Measurements from ENCODE around the gene IL1A. TPM values are rescaled to one million over a fixed set of nuclear protein-coding genes. Genes with fewer than 3 reads are reported as not detected.

The IL1A gene
- total RNA-seq, 8 experiments from 2014 or later: 0.05 to 2.6 (median 0.22) TPM; not detected in 2

DNA sequence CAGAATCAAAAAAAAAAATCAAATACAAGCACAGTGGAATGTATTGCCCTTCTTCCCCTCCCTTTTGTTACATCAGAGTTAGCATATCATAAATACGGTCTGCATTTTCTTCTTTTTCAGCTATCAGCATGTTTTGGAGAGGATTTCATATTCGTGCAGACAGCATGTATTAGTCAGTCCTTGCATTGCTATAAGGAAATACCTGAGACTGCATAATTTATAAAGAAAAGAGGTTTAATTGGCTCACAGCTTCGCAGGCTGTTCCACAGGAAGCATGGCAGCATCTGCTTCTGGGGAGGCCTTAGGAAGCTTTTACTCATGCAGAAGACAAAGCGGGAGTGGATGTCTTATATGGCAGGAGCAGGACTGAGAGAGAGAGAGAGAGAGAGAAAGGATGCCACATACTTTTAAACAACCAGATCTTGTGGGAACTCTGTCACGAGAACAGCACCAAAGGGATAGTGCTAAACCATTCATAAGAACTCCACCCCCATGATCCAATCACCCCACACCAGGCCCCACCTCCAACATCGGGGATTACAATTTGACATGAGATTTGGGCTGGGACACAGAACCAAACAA lies 43.4 kb upstream of the IL1A start:
- Histone ChIP-seq H3K27ac (no peak overlapping the region), H3K4me3 (no peak overlapping the region), H3K4me1 (replicated peaks in 1 of 2) (no peaks in the 10 kb centered on the region)
- WGBS, 10 experiments: 37 to 100% (median 77%) methylated on average over 1 to 6 of the region's 6 CpGs; no CpG with 5 or more reads in 1 of the 10 experiments
- peak in 1 of 8 experiments; percentile 2 for ATAC-seq (replicated peaks in 6 of 8)
- in situ Hi-C loops (cut with MboI; ENCODE audit: low pct_unique_long_range_greater_than_20kb in 2 of 9, low sequenced_read_pairs in 9 of 9, unreplicated experiment in 9 of 9): no loop called here

DNA sequence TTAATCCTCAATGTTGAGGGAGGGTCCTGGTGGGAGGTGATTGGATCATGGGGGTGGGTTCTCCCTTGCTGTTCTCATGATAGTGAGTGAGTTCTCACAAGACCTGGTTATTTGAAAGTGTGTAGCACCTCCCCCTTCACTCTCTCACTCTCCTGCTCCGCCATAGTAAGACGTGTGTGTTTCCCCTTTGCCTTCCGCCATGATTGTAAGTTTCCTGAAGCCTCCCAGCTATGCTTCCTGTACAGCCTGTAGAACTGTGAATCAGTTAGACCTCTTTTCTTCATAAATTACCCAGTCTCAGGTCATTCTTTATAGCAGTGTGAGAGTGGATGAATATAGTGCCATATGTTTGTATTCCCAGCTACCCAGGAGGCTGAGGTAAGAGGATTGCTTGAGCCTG lies 42.7 kb upstream of the IL1A start:
- ATAC-seq (replicated peaks in 6 of 8): no peak
- no peak overlapping the region for H3K4me3 ChIP-seq
- in situ Hi-C loops (cut with MboI; ENCODE audit: low pct_unique_long_range_greater_than_20kb in 2 of 9, low sequenced_read_pairs in 9 of 9, unreplicated experiment in 9 of 9): no loop called here
- 80 to 100% methylated on average over 1 to 2 of the region's 3 CpGs; no CpG with 5 or more reads in 8 of the 10 experiments for WGBS, 10 experiments
- H3K27ac ChIP-seq: no peak overlapping the region
- H3K4me1 ChIP-seq (replicated peaks in 1 of 2): no peaks in the 10 kb centered on the region

DNA sequence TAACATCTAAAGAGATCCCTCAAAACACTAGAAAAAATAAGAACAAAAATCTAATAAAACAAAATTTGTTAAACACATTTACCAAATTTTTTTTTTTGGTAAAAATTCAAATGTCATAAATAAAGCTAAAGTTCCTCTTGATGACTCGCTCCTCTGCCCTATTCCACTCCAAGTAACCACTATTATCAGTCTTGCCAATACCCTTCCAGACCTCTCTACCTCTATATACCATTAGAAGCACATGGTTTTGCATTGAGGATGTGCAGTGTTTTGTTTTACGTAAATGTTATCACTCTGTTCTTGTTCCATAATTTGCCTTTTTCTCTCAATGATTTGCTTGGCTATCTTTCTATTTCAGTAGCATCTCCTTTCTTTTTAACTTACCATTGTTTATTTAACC lies 41.4 kb upstream of the IL1A start:
- H3K4me1 ChIP-seq (replicated peaks in 1 of 2): no peaks in the 10 kb centered on the region
- in situ Hi-C loops (cut with MboI; ENCODE audit: low pct_unique_long_range_greater_than_20kb in 2 of 9, low sequenced_read_pairs in 9 of 9, unreplicated experiment in 9 of 9): no loop called here
- no peak for ATAC-seq (replicated peaks in 6 of 8)
- WGBS, 10 experiments: 79 to 100% (median 95%) methylated on average over 1 to 2 of the region's 2 CpGs; no CpG with 5 or more reads in 1 of the 10 experiments
- no peak overlapping the region for H3K27ac ChIP-seq
- no peak overlapping the region for H3K4me3 ChIP-seq

DNA sequence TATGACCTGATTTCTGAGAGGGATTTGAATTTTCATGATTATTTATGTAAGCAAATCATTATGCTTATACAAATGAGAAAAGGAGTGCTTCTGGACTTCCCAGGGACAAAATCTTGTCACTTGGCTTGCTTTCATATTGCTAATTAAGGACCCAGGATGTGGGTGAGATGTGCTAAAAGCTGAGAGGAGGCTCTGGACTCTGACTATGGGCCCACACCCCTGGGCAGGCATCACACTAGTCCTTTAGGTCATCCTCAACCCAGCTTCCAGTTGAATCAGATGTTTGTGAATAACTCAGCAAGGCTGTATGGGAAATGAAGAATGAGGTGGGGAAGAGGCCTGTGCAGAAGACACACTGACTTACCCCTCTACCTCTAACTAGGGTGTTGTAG lies 40.4 kb upstream of the IL1A start:
- H3K4me1 ChIP-seq (replicated peaks in 1 of 2): no peaks in the 10 kb centered on the region
- peak in 3 of 8 experiments; percentile 57 to 80 (median 66) for ATAC-seq (replicated peaks in 6 of 8)
- in situ Hi-C loops (cut with MboI; ENCODE audit: low pct_unique_long_range_greater_than_20kb in 2 of 9, low sequenced_read_pairs in 9 of 9, unreplicated experiment in 9 of 9): no loop called here
- no peak overlapping the region for H3K27ac ChIP-seq
- no peak overlapping the region for H3K4me3 ChIP-seq

DNA sequence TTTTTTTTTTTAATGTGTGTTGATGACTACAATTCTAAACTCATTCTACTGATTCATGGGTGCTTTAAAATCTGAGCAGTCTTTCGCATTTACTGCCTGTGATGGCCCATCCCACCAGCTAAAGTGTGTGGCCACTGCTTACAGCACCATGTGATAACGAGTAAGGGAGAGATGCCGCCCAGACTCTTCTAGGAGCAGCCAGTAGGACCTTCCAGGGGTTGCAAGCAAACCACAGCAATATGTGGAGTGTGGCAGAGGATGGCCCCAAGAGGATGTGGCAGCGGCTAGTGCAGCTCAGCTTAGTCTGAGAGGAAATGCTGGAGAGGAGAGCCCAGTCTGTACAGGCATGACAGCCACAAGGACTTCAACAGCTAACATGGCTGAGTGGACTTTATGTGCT lies 37.4 kb upstream of the IL1A start:
- in situ Hi-C loops (cut with MboI; ENCODE audit: low pct_unique_long_range_greater_than_20kb in 2 of 9, low sequenced_read_pairs in 9 of 9, unreplicated experiment in 9 of 9): no loop called here
- H3K4me1 ChIP-seq (replicated peaks in 1 of 2): peaks cover 7 to 9% of the 10 kb centered on the region in 2 donors
- 63 to 100% (median 80%) methylated on average over 1 to 4 of the region's 4 CpGs; no CpG with 5 or more reads in 3 of the 10 experiments for WGBS, 10 experiments
- peak in 1 of 8 experiments; percentile 18 for ATAC-seq (replicated peaks in 6 of 8)
- H3K27ac ChIP-seq: no peak overlapping the region
- no peak overlapping the region for H3K4me3 ChIP-seq

DNA sequence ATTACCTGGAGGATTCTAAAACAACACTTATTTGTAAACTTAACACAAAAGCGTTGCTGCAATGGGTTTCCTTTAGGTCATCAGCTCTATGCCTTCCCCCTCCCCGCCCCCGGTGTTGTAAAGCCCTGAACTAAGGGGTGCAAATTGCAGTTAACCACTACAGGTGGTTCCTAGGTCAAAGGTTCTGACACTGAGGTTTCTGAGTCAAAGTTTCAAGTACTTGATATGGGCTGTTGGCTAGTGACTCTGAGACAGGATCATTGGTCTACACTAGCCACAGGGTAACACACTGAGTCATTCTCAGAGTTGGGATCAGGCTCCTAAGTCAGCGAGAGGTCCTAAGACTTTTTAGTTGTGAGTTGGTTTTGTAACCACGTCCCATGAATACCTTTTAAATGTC lies 36.8 kb upstream of the IL1A start:
- H3K4me1 ChIP-seq (replicated peaks in 1 of 2): peaks cover 7 to 9% of the 10 kb centered on the region in 2 donors
- in situ Hi-C loops (cut with MboI; ENCODE audit: low pct_unique_long_range_greater_than_20kb in 2 of 9, low sequenced_read_pairs in 9 of 9, unreplicated experiment in 9 of 9): no loop called here
- WGBS, 10 experiments: 44 to 100% (median 84%) methylated on average over 2 to 4 of the region's 5 CpGs; no CpG with 5 or more reads in 2 of the 10 experiments
- ATAC-seq (replicated peaks in 6 of 8): no peak
- no peak overlapping the region for H3K4me3 ChIP-seq
- no peak overlapping the region for H3K27ac ChIP-seq

DNA sequence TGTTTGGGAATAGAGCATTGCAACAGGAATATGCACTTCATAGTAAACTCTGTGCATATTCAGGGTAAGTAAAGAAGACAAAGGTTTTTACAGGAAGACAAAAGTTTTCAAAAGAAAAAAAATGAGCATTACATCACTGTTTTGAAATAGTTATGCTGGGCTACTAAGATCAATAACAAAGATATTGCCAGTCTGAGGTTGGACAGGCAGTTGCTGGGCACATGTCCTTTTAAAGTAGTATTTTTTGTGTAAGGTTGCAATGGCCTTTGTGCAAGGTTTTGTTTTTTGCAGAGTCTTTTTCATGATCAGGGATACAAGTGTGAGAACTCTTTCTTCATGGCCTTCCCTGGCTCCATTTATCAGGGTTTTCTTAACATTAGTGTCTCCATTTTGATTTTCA lies 36.0 kb upstream of the IL1A start:
- in situ Hi-C loops (cut with MboI; ENCODE audit: low pct_unique_long_range_greater_than_20kb in 2 of 9, low sequenced_read_pairs in 9 of 9, unreplicated experiment in 9 of 9): no loop called here
- Histone ChIP-seq H3K4me3 (no peak overlapping the region), H3K4me1 (replicated peaks in 1 of 2) (peaks cover 7 to 9% of the 10 kb centered on the region in 2 donors), H3K27ac (no peak overlapping the region)
- ATAC-seq (replicated peaks in 6 of 8): no peak

DNA sequence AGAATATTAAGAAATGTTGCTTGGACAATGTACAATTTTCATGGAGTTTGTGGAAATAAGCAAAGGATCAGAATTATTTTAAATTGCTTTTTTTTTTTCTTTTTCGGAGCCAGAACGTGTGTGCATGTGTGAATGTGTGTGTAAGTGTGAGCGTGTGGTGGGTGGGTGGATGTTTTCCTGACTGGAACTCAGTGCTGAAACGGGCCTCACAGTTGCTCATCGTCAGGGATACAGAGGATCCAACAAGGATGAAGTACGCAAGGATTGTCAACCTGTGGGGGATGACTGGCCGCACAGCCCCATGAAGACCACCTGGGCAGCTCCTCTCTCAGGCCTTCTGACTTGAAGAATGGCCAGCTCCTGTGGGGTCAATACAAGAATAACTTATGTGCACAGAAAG lies 34.8 kb upstream of the IL1A start:
- 67 to 92% (median 75%) methylated on average over 3 to 7 of the region's 7 CpGs; no CpG with 5 or more reads in 1 of the 10 experiments for WGBS, 10 experiments
- in situ Hi-C loops (cut with MboI; ENCODE audit: low pct_unique_long_range_greater_than_20kb in 2 of 9, low sequenced_read_pairs in 9 of 9, unreplicated experiment in 9 of 9): no loop called here
- ATAC-seq (replicated peaks in 6 of 8): no peak
- Histone ChIP-seq H3K27ac (no peak overlapping the region), H3K4me3 (no peak overlapping the region), H3K4me1 (replicated peaks in 1 of 2) (peaks cover 7 to 14% of the 10 kb centered on the region in 2 donors)

DNA sequence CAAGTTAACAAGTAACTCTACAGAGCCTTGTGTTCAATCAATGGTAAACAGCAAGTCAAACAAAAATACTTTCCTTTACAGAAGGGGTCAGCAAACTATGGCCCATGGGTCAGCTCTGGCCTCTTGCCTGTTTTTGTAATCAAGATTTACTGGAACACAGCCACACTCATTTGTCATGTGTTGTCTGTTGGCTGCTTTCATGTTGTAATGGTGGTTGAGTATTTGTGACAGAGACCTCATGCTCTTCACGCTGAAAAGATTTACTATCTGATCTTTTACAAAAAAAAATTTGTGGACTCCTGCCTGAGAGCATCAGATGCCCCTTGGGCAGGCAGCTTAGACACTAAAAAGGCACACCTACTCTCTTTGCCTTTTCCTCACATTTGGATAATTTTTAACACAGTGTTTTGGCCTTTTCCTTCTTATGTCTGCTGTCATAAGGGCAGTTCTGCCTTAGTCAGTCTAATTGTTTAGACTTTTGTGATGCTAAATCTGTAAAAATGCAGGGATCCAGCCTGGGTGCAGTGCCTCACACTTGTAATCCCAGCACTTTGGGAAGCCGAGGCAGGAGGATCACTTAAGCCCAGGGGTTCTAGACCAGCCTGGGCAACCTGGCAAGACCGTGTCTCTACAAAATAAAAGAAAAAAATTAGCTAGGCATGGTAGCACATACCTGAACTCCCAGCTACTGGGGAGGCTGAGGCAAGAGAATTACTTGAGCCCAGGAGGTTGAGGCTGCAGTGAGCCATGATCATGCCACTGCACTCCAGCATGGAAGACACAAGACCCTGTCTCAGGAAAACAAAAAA lies 34.0 kb upstream of the IL1A start:
- in situ Hi-C loops (cut with MboI; ENCODE audit: low pct_unique_long_range_greater_than_20kb in 2 of 9, low sequenced_read_pairs in 9 of 9, unreplicated experiment in 9 of 9): no loop called here
- no peak overlapping the region for H3K27ac ChIP-seq
- ATAC-seq (replicated peaks in 6 of 8): peak in 3 of 8 experiments; percentile 24 to 61 (median 32)
- H3K4me1 ChIP-seq (replicated peaks in 1 of 2): peaks cover 8 to 16% of the 10 kb centered on the region in 2 donors
- 0 to 100% (median 34%) methylated on average over 1 to 3 of the region's 3 CpGs for WGBS, 10 experiments
- H3K4me3 ChIP-seq: no peak overlapping the region

DNA sequence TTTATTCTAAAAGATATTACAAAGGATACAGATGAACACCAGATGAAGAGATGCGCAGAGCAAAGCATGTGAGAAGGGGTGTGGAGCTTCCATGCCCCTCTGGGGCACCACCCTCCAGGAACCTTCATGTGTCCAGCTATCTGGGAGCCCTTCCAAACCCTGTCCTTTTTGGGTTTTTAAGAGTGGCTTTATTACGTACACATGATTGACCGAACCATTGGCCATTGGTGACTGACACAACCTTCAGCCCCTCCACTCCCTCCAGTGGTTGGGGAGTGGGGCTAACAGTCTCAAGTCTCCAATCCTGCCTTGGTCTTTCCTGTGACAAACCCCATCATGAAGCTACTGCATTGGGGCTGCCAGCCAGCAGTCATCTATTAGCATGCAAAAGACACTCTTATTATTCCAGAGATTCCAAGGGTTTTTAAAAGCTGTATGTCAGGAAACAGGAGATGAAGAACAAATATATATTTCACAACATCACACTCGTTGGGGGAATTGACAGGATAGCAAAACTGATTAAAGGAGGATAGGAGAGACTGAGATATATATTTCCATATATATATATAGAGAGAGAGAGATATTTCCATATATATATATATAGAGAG lies 32.9 kb upstream of the IL1A start:
- H3K4me3 ChIP-seq: no peak overlapping the region
- 0 to 89% (median 51%) methylated on average over 1 to 4 of the region's 4 CpGs; no CpG with 5 or more reads in 2 of the 10 experiments for WGBS, 10 experiments
- no peak overlapping the region for H3K27ac ChIP-seq
- peak in 1 of 8 experiments; percentile 5 for ATAC-seq (replicated peaks in 6 of 8)
- H3K4me1 ChIP-seq (replicated peaks in 1 of 2): peaks cover 19 to 27% of the 10 kb centered on the region in 2 donors
- in situ Hi-C loops (cut with MboI; ENCODE audit: low pct_unique_long_range_greater_than_20kb in 2 of 9, low sequenced_read_pairs in 9 of 9, unreplicated experiment in 9 of 9): no loop called here

DNA sequence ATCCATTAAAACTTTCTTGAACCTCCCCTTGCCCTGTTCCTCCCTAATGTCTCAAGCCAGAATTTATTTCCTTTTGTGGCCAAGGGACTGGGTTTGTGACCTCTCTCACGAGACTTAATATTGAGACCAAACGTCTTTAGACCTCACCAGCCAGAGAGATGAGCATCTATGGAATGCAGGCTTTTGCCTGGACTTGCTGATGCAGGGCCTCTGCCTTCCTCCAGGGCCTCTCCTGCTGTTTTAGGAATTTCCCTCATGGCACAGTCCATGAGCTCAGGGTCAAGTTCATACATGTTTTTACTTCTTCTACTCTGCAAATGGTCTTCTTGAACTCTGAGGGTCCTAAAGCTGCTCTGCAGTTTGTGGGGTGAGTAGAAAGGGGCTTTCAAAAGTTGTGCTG lies 30.0 kb upstream of the IL1A start:
- peak in 3 of 8 experiments; percentile 6 to 61 (median 7) for ATAC-seq (replicated peaks in 6 of 8)
- H3K4me3 ChIP-seq: no peak overlapping the region
- in situ Hi-C loops (cut with MboI; ENCODE audit: low pct_unique_long_range_greater_than_20kb in 2 of 9, low sequenced_read_pairs in 9 of 9, unreplicated experiment in 9 of 9): no loop called here

DNA sequence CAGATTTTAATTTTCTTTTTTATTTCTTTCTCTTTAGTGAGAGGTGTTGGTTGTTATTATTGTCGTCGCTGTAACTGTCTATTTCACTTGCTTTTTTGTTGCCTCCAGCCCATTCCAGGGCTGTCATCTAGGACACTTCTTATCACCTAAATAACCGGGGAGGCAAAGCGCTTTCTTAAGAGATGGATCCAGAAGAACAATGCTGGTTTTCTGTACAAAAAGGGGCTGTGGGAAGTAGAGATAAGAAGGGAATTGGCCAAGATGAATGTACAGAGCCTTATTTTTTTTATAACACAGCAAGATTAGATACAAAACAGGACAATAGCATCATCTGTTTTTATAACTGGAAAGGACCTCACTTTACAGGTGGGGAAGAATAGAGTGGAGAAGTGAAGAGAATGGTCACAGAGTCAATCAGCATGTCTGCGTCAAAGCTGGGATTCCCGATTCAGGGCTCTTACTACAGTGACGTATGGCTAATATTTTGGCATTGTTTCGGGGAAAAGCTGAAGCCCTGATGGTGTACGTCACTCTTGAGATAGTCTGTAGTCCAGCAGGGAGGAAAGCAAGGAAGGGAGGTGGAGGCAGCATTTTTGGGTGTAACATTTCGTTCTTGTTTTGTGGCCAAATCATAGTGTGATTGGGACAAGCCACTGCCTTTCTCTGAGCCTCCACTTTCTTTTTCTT lies 29.1 kb upstream of the IL1A start:
- Histone ChIP-seq H3K27ac (no peak overlapping the region), H3K4me3 (no peak overlapping the region), H3K4me1 (replicated peaks in 1 of 2) (peaks cover 17 to 24% of the 10 kb centered on the region in 2 donors)
- no peak for ATAC-seq (replicated peaks in 6 of 8)
- 70 to 100% (median 89%) methylated on average over 2 to 9 of the region's 10 CpGs; no CpG with 5 or more reads in 1 of the 10 experiments for WGBS, 10 experiments
- in situ Hi-C loops (cut with MboI; ENCODE audit: low pct_unique_long_range_greater_than_20kb in 2 of 9, low sequenced_read_pairs in 9 of 9, unreplicated experiment in 9 of 9): no loop called here

More for the DNA sequence above, 30.0 kb upstream of the IL1A start:
- 10 to 56% (median 52%) methylated on average over 2 of the region's 2 CpGs; no CpG with 5 or more reads in 5 of the 10 experiments for WGBS, 10 experiments
- no peak overlapping the region for H3K27ac ChIP-seq
- peaks cover 20 to 28% of the 10 kb centered on the region in 2 donors for H3K4me1 ChIP-seq (replicated peaks in 1 of 2)
